ENCODE results near the gene KXD1.

KXD1 gene

DNA sequence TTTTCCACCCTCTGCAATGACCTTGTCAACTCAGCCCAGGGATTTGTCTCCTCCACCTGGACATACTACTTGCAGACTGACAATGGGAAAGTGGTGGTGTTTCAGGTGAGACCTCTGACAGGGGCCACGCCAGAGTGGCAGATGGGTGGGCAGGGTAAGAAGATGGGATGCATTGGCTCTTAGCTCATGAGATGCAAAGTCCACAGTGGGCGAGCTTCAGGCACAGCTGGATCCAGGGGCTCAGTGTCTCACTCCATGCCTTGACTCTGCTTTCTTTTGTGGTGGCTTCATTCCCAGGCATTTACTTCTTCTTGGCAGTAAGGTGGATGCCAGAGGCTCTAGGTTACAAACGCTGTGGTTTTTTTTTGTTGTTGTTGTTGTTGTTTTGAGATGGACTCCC lies 58.4 kb downstream of the KXD1 start:
- DNase-seq, result no peak

DNA sequence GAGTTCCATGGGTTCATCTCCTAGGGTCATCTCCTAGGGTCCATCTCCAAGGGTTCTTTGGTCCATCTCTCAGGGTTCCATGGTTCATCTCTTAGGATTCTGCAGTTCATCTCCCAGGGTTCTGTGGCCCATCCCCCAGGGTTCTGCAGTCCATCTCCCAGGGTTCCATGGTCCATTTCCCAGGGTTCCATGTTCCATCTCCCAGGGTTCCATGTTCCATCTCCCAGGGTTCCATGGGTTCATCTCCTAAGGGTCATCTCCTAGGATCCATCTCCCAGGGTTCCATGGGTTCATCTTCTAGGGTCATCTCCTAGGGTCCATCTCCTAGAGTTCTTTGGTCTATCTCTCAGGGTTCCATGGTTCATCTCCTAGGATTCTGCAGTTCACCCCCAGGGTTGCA lies 59.9 kb downstream of the KXD1 start:
- DNase-seq, result no peak

DNA sequence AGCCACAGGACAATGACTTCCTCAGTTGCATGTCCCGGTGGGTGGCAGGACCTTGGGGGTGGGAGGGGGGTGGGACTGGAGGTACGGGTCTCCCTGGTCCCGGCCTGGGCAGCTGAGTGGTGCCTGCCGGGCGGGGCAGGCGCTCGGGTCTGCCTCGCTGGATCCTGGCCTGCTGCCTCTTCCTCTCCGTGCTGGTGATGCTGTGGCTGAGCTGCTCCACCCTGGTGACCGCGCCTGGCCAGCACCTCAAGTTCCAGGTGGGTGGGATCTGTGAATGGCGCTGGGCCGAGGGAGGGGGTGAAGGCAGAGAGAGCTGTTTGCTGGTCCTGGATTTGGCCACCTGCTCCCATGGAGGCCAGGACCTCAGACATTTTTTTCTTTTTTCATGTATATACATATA lies 60.6 kb downstream of the KXD1 start:
- no peak for DNase-seq

Measured in suppressor macrophage treated with lipopolysaccharide for 1 hour (primary cell).